AML-193 (cell line): ENCODE measurements around the gene TEX13C.
A peak's percentile ranks its signal among the peaks of the same experiment; 100 is the strongest.
"Not testable (repeated sequence)": the region's sequence is repeated elsewhere in the genome, so short reads cannot be mapped to it uniquely, and the experiment has no call there.

ENCODE experiments used
- DNase-seq, 2 experiments: peaks; one replicate each; lab custom pipeline; 2025; lab: John Stamatoyannopoulos, UW

Gene TEX13C

GRCh38 chrX:125319646-125320521 is at the start of gene TEX13C:
Gene TEX13C (plus strand): TSS chrX:125319871. CDS start chrX:125320120, 249 bp downstream.
- no peak for DNase-seq

- DNase-seq = no peak
These were observed 32.4 kb upstream of the TEX13C start for GRCh38 chrX:125287282-125287681.

GRCh38 chrX:125288343-125288742 is 31.3 kb upstream of the TEX13C start:
- DNase-seq = no peak

GRCh38 chrX:125289209-125289608 is 30.5 kb upstream of the TEX13C start:
- no peak for DNase-seq

GRCh38 chrX:125289920-125290319 is 29.8 kb upstream of the TEX13C start:
- DNase-seq = no peak

- DNase-seq = no peak
These were observed 28.5 kb upstream of the TEX13C start for GRCh38 chrX:125291124-125291523.

GRCh38 chrX:125293850-125294780 is 25.6 kb upstream of the TEX13C start:
- DNase-seq = peak; percentile 22 to 26

GRCh38 chrX:125295337-125295736 is 24.3 kb upstream of the TEX13C start:
- peak in 1 of 2 experiments; percentile 0 for DNase-seq

- DNase-seq = no peak
These were observed 20.8 kb upstream of the TEX13C start for GRCh38 chrX:125298871-125299270.

GRCh38 chrX:125306335-125306866 is 13.3 kb upstream of the TEX13C start:
- DNase-seq = no peak

- no peak for DNase-seq
These were observed 11.0 kb upstream of the TEX13C start for GRCh38 chrX:125308653-125309052.

- not testable (repeated sequence) for DNase-seq
These were observed 505 bp upstream of the TEX13C start for GRCh38 chrX:125319166-125319565.

- DNase-seq = no peak
These were observed 2.8 kb downstream of the TEX13C start for GRCh38 chrX:125322431-125322830.

- no peak for DNase-seq
These were observed 6.9 kb downstream of the TEX13C start for GRCh38 chrX:125326599-125326998.

- DNase-seq = no peak
These were observed 8.2 kb downstream of the TEX13C start for GRCh38 chrX:125327891-125328290.

GRCh38 chrX:125333583-125333982 is 13.9 kb downstream of the TEX13C start:
- no peak for DNase-seq

- DNase-seq = no peak
These were observed 20.8 kb downstream of the TEX13C start for GRCh38 chrX:125340490-125340889.

- no peak for DNase-seq
These were observed 54.5 kb downstream of the TEX13C start for GRCh38 chrX:125374169-125374568.
